ENCODE results near the gene VSIG1.

The VSIG1 gene

GRCh38 chrX:108025376-108025775, 19.5 kb upstream of the VSIG1 start:
- Histone ChIP-seq H3K4me2 (ENCODE audit: insufficient read depth, low read length, poor library complexity, severe bottlenecking) (no peak overlapping the region), H2AFZ (ENCODE audit: low read length) (no peak overlapping the region), H2AK5ac (ENCODE audit: low read depth, low read length) (no peak overlapping the region), H3K27ac (replicated peaks; ENCODE audit: low read length) (no peak overlapping the region), H2BK12ac (ENCODE audit: low read length) (no peak overlapping the region), H3K4me3 (ENCODE audit: low read length in 2 of 2) (no peak overlapping the region), H4K91ac (ENCODE audit: low read depth, low read length, poor library complexity) (no peak overlapping the region), H3K14ac (ENCODE audit: low read length) (no peak overlapping the region), H3K27me3 (ENCODE audit: control insufficient read depth in 3 of 3, insufficient read depth in 3 of 3, low read depth in 1 of 3, low read length in 3 of 3) (peaks cover 0 to 5% (median 0%) of the 10 kb centered on the region in 3 experiments), H3K36me3 (replicated peaks in 1 of 2; ENCODE audit: control insufficient read depth in 2 of 2, insufficient read depth in 2 of 2, low read length in 2 of 2) (no peaks in the 10 kb centered on the region), H2BK120ac (ENCODE audit: low read depth, low read length) (no peak overlapping the region), H4K8ac (ENCODE audit: low read depth, low read length) (no peak overlapping the region), H3K79me1 (ENCODE audit: low read depth, low read length) (no peaks in the 10 kb centered on the region), H3K18ac (ENCODE audit: low read length) (no peak overlapping the region), H2BK5ac (ENCODE audit: low read length) (no peak overlapping the region), H3K9ac (ENCODE audit: low read depth, low read length, poor library complexity) (no peak overlapping the region), H3K4me1 (ENCODE audit: control insufficient read depth in 2 of 2, insufficient read depth in 1 of 2, low read depth in 1 of 2, low read length in 2 of 2) (no peaks in the 10 kb centered on the region), H2BK15ac (ENCODE audit: low read length) (no peak overlapping the region), H3K23ac (ENCODE audit: low read depth, low read length, poor library complexity) (no peak overlapping the region), H3K4ac (ENCODE audit: low read length) (no peak overlapping the region), H3K9me3 (replicated peaks in 1 of 2; ENCODE audit: control insufficient read depth in 2 of 2, insufficient read depth in 1 of 2, low read depth in 1 of 2, low read length in 2 of 2) (no peaks in the 10 kb centered on the region)
- WGBS, 2 donors (ENCODE audit: extremely low coverage in 2 of 2, insufficient read length in 2 of 2, insufficient replicate concordance in 1 of 2): no CpG with 5 or more reads among the region's 1 CpG
- DNase-seq (ENCODE audit: low spot score): no peak

DNA sequence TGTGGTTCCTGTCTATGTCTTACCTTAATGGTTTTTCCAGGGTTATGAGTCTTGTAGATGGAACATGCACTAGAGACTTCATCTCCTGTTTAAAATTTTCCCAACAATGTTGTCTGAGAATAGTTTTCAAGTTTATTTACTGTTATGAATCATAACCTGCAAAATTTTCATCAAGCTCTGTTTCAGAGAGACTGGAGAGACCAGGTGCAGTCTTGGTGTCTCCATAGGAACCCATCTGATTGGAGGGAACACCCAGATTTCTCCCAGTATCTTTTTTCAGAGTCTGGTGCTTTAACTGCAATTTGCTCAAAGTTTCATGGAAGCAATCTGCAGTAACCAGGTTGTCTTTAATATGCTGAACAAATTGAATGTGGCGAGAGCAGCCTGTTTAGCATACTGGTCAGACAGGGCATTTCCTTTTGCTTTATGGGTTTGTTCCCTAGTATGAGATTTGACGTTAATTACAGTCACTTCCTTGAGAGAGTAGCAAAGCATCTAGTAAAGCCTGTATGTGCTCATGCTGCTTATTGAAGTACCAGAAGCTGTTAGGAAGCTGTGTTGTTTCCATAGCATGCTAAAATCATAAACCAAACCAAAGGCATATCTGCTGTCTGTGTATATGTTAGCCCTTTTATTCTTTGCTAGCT, 18.8 kb upstream of the VSIG1 start:
- Histone ChIP-seq H3K4me1 (ENCODE audit: control insufficient read depth in 2 of 2, insufficient read depth in 1 of 2, low read depth in 1 of 2, low read length in 2 of 2) (no peaks in the 10 kb centered on the region), H2BK5ac (ENCODE audit: low read length) (no peak overlapping the region), H3K4me3 (ENCODE audit: low read length in 2 of 2) (no peak overlapping the region), H3K9ac (ENCODE audit: low read depth, low read length, poor library complexity) (no peak overlapping the region), H3K14ac (ENCODE audit: low read length) (no peak overlapping the region), H3K79me1 (ENCODE audit: low read depth, low read length) (no peaks in the 10 kb centered on the region), H3K9me3 (replicated peaks in 1 of 2; ENCODE audit: control insufficient read depth in 2 of 2, insufficient read depth in 1 of 2, low read depth in 1 of 2, low read length in 2 of 2) (no peaks in the 10 kb centered on the region), H3K23ac (ENCODE audit: low read depth, low read length, poor library complexity) (no peak overlapping the region), H4K91ac (ENCODE audit: low read depth, low read length, poor library complexity) (no peak overlapping the region), H3K27me3 (ENCODE audit: control insufficient read depth in 3 of 3, insufficient read depth in 3 of 3, low read depth in 1 of 3, low read length in 3 of 3) (peaks cover 0 to 12% (median 0%) of the 10 kb centered on the region in 3 experiments), H3K4ac (ENCODE audit: low read length) (no peak overlapping the region), H3K27ac (replicated peaks; ENCODE audit: low read length) (no peak overlapping the region), H3K18ac (ENCODE audit: low read length) (no peak overlapping the region), H2BK15ac (ENCODE audit: low read length) (no peak overlapping the region), H4K8ac (ENCODE audit: low read depth, low read length) (no peak overlapping the region), H2AK5ac (ENCODE audit: low read depth, low read length) (no peak overlapping the region), H2BK120ac (ENCODE audit: low read depth, low read length) (no peak overlapping the region), H3K4me2 (ENCODE audit: insufficient read depth, low read length, poor library complexity, severe bottlenecking) (no peak overlapping the region), H2BK12ac (ENCODE audit: low read length) (no peak overlapping the region), H2AFZ (ENCODE audit: low read length) (no peak overlapping the region), H3K36me3 (replicated peaks in 1 of 2; ENCODE audit: control insufficient read depth in 2 of 2, insufficient read depth in 2 of 2, low read length in 2 of 2) (no peaks in the 10 kb centered on the region)
- DNase-seq (ENCODE audit: low spot score): no peak
- WGBS, 2 donors (ENCODE audit: extremely low coverage in 2 of 2, insufficient read length in 2 of 2, insufficient replicate concordance in 1 of 2): no CpG with 5 or more reads among the region's 2 CpGs

- WGBS, 2 donors (ENCODE audit: extremely low coverage in 2 of 2, insufficient read length in 2 of 2, insufficient replicate concordance in 1 of 2): no CpG with 5 or more reads among the region's 1 CpG
- Histone ChIP-seq H2AFZ (ENCODE audit: low read length) (no peak overlapping the region), H3K27me3 (ENCODE audit: control insufficient read depth in 3 of 3, insufficient read depth in 3 of 3, low read depth in 1 of 3, low read length in 3 of 3) (peaks cover 0 to 21% (median 0%) of the 10 kb centered on the region in 3 experiments), H2AK5ac (ENCODE audit: low read depth, low read length) (no peak overlapping the region), H3K18ac (ENCODE audit: low read length) (no peak overlapping the region), H4K91ac (ENCODE audit: low read depth, low read length, poor library complexity) (no peak overlapping the region), H2BK5ac (ENCODE audit: low read length) (no peak overlapping the region), H3K9ac (ENCODE audit: low read depth, low read length, poor library complexity) (no peak overlapping the region), H4K8ac (ENCODE audit: low read depth, low read length) (no peak overlapping the region), H3K14ac (ENCODE audit: low read length) (no peak overlapping the region), H2BK15ac (ENCODE audit: low read length) (no peak overlapping the region), H3K4ac (ENCODE audit: low read length) (no peak overlapping the region), H3K9me3 (replicated peaks in 1 of 2; ENCODE audit: control insufficient read depth in 2 of 2, insufficient read depth in 1 of 2, low read depth in 1 of 2, low read length in 2 of 2) (no peaks in the 10 kb centered on the region), H3K4me2 (ENCODE audit: insufficient read depth, low read length, poor library complexity, severe bottlenecking) (no peak overlapping the region), H3K4me3 (ENCODE audit: low read length in 2 of 2) (no peak overlapping the region), H2BK120ac (ENCODE audit: low read depth, low read length) (no peak overlapping the region), H3K4me1 (ENCODE audit: control insufficient read depth in 2 of 2, insufficient read depth in 1 of 2, low read depth in 1 of 2, low read length in 2 of 2) (no peaks in the 10 kb centered on the region), H2BK12ac (ENCODE audit: low read length) (no peak overlapping the region), H3K27ac (replicated peaks; ENCODE audit: low read length) (no peak overlapping the region), H3K23ac (ENCODE audit: low read depth, low read length, poor library complexity) (no peak overlapping the region), H3K79me1 (ENCODE audit: low read depth, low read length) (no peaks in the 10 kb centered on the region), H3K36me3 (replicated peaks in 1 of 2; ENCODE audit: control insufficient read depth in 2 of 2, insufficient read depth in 2 of 2, low read length in 2 of 2) (no peaks in the 10 kb centered on the region)
- DNase-seq (ENCODE audit: low spot score): no peak
Measured at GRCh38 chrX:108028854-108029253, 16.0 kb upstream of the VSIG1 start.

DNA sequence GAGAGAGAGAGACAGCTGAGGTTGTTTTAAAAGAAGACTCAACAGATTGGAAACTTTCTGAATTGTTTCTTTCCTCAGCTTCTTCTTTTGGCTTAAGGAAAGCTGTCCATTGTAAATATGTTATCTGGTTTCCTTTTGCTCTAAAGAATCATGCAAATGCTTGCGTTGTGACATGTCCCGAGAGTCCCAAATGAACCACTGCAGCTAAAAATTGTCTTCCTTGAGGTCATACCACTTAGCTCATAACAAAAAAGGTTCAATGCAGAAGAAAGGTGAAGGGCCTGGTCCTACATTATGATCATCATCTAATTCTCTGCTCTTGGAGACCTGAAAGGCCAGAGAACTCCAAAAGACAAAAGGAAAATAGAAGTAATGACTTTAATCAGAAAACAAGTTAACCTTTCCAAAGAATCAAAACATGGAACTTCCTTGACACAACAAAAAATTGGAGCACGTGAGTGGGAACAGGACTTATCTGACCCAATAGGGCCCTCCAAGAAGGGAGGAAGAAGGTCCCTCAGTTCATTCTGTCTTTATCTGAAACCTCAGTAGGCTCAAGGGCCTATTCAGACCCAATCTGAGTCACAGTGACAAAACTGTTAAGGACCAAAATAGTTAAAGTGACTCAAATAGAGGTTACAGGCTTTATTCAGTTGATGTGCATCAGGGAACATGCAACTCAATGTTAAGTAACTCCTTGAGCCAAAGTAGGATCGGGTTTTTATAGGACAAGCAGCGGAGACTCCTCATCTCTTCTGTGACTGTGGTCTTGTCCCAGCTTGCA, 14.7 kb upstream of the VSIG1 start:
- H4K8ac ChIP-seq (ENCODE audit: low read depth, low read length): no peak overlapping the region
- no peak overlapping the region for H3K4me3 ChIP-seq (ENCODE audit: low read length in 2 of 2)
- H3K27ac ChIP-seq (replicated peaks; ENCODE audit: low read length): no peak overlapping the region
- H3K9ac ChIP-seq (ENCODE audit: low read depth, low read length, poor library complexity): no peak overlapping the region
- no peak overlapping the region for H3K4ac ChIP-seq (ENCODE audit: low read length)
- no peaks in the 10 kb centered on the region for H3K9me3 ChIP-seq (replicated peaks in 1 of 2; ENCODE audit: control insufficient read depth in 2 of 2, insufficient read depth in 1 of 2, low read depth in 1 of 2, low read length in 2 of 2)
- H3K18ac ChIP-seq (ENCODE audit: low read length): no peak overlapping the region
- no peak overlapping the region for H2AK5ac ChIP-seq (ENCODE audit: low read depth, low read length)
- DNase-seq (ENCODE audit: low spot score): no peak
- no peak overlapping the region for H3K23ac ChIP-seq (ENCODE audit: low read depth, low read length, poor library complexity)
- no peaks in the 10 kb centered on the region for H3K36me3 ChIP-seq (replicated peaks in 1 of 2; ENCODE audit: control insufficient read depth in 2 of 2, insufficient read depth in 2 of 2, low read length in 2 of 2)
- H4K91ac ChIP-seq (ENCODE audit: low read depth, low read length, poor library complexity): no peak overlapping the region
- no peaks in the 10 kb centered on the region for H3K4me1 ChIP-seq (ENCODE audit: control insufficient read depth in 2 of 2, insufficient read depth in 1 of 2, low read depth in 1 of 2, low read length in 2 of 2)
- peaks cover 0 to 24% (median 0%) of the 10 kb centered on the region in 3 experiments for H3K27me3 ChIP-seq (ENCODE audit: control insufficient read depth in 3 of 3, insufficient read depth in 3 of 3, low read depth in 1 of 3, low read length in 3 of 3)
- H3K14ac ChIP-seq (ENCODE audit: low read length): no peak overlapping the region
- no peak overlapping the region for H2BK5ac ChIP-seq (ENCODE audit: low read length)
- WGBS, 2 donors (ENCODE audit: extremely low coverage in 2 of 2, insufficient read length in 2 of 2, insufficient replicate concordance in 1 of 2): no CpG with 5 or more reads among the region's 5 CpGs
- H2BK12ac ChIP-seq (ENCODE audit: low read length): no peak overlapping the region
- H2BK15ac ChIP-seq (ENCODE audit: low read length): no peak overlapping the region
- no peak overlapping the region for H2BK120ac ChIP-seq (ENCODE audit: low read depth, low read length)
- no peaks in the 10 kb centered on the region for H3K79me1 ChIP-seq (ENCODE audit: low read depth, low read length)
- no peak overlapping the region for H3K4me2 ChIP-seq (ENCODE audit: insufficient read depth, low read length, poor library complexity, severe bottlenecking)
- no peak overlapping the region for H2AFZ ChIP-seq (ENCODE audit: low read length)
